SK-N-SH (cell line): ENCODE data around the gene ZMIZ2. TPM values are rescaled to one million over a fixed set of nuclear protein-coding genes. Genes with fewer than 3 reads are reported as not detected.

Source experiments
- CTCF ChIA-PET: fragments of 300-600, 350-600 bp; formaldehyde crosslinking; extraction: SDS; loops from one replicate; lab custom pipeline; 2021; lab: Yijun Ruan, JAX
- POLR2A ChIA-PET: fragments of 350-600 bp; sonication (Branson Sonifier 250); formaldehyde crosslinking; extraction: SDS; loops from one replicate; lab custom pipeline; 2020; ENCODE audit warnings: antibody characterized with exemption, inconsistent platforms; lab: Yijun Ruan, JAX
- DNase-seq: peaks from one replicate; pipeline ENCODE4 v3.0.0; 2012
- H2AFZ ChIP-seq: fragments of 200-600 bp; sonication (generic); 2 replicates; pipeline ENCODE4 v1.8.1; 2016; ENCODE audit warnings: antibody characterized with exemption, mild to moderate bottlenecking, low read depth
- H3F3A ChIP-seq: fragments of 200-600 bp; sonication (generic); replicated peaks from 2 replicates; pipeline ENCODE3; 2016; ENCODE audit warnings: antibody characterized with exemption, mild to moderate bottlenecking; ENCODE audit not compliant: insufficient read depth
- H3K27ac ChIP-seq, 2 experiments: fragments of 200-500 bp in 1 of 2; fragments of 200-600 bp in 1 of 2; sonication (Bioruptor generic) in 1 of 2; sonication (generic), shearing (Covaris generic) in 1 of 2; 2 replicates each; pipeline versions ENCODE4 v1.5.1 to v1.6.1; 2014 to 2016; ENCODE audit warnings: low read depth in 2 of 2, inconsistent platforms in 1 of 2, low read length in 1 of 2, mild to moderate bottlenecking in 1 of 2, mixed read lengths in 1 of 2
- H3K27me3 ChIP-seq: fragments of 200-600 bp; sonication (generic), shearing (Covaris generic); 2 replicates; pipeline ENCODE4 v1.6.1; 2016; ENCODE audit warnings: mixed run types; ENCODE audit not compliant: insufficient read depth
- H3K36me3 ChIP-seq, 2 experiments: fragments of 200-500 bp in 1 of 2; fragments of 200-600 bp in 1 of 2; sonication (Bioruptor generic) in 1 of 2; sonication (generic) in 1 of 2; replicated peaks in 1 of 2; 2 replicates each; pipeline versions ENCODE3 to v1.5.1; 2014 to 2016; ENCODE audit warnings: low read length in 1 of 2, mild to moderate bottlenecking in 1 of 2; ENCODE audit not compliant: insufficient read depth in 2 of 2, control insufficient read depth in 1 of 2
- H3K4me1 ChIP-seq, 2 experiments: fragments of 200-500 bp in 1 of 2; fragments of 200-600 bp in 1 of 2; sonication (Bioruptor generic) in 1 of 2; sonication (generic), shearing (Covaris generic) in 1 of 2; 2 replicates each; pipeline versions ENCODE4 v1.5.1 to v1.6.1; 2014 to 2016; ENCODE audit warnings: low read depth in 1 of 2, low read length in 1 of 2, mixed run types in 1 of 2; ENCODE audit not compliant: insufficient read depth in 2 of 2, control insufficient read depth in 1 of 2
- H3K4me2 ChIP-seq: fragments of 200-600 bp; sonication (generic), shearing (Covaris generic); 2 replicates; pipeline ENCODE4 v1.6.1; 2017; ENCODE audit warnings: mixed run types
- H3K4me3 ChIP-seq, 2 experiments: fragments of 200-500 bp in 1 of 2; fragments of 200-600 bp in 1 of 2; sonication (Bioruptor generic) in 1 of 2; sonication (generic), shearing (Covaris generic) in 1 of 2; 2 replicates each; pipeline versions ENCODE4 v1.5.1 to v1.8.1; 2014 to 2016; ENCODE audit warnings: low read depth in 2 of 2, inconsistent platforms in 1 of 2, low read length in 1 of 2, mild to moderate bottlenecking in 1 of 2, mixed read lengths in 1 of 2, moderate library complexity in 1 of 2
- H3K79me2 ChIP-seq: fragments of 200-600 bp; sonication (generic); 2 replicates; pipeline ENCODE4 v1.8.1; 2017; ENCODE audit warnings: mild to moderate bottlenecking; ENCODE audit not compliant: insufficient read depth
- H3K9ac ChIP-seq: fragments of 200-600 bp; sonication (generic); 2 replicates; pipeline ENCODE4 v1.6.1; 2017; ENCODE audit warnings: mixed run types
- H3K9me2 ChIP-seq: fragments of 200-600 bp; sonication (generic); 2 replicates; pipeline ENCODE4 v1.6.1; 2017; ENCODE audit warnings: mixed run types
- H3K9me3 ChIP-seq: fragments of 200-600 bp; sonication (generic); 2 replicates; pipeline ENCODE4 v1.6.1; 2017; ENCODE audit warnings: mixed run types, mild to moderate bottlenecking, moderate library complexity
- H4K20me1 ChIP-seq: fragments of 200-600 bp; sonication (generic); 2 replicates; pipeline ENCODE4 v1.6.1; 2017; ENCODE audit warnings: mild to moderate bottlenecking, mixed run types; ENCODE audit not compliant: insufficient read depth
- CHD2 ChIP-seq: fragments of 150-350 bp; IDR thresholded peaks from 2 replicates; pipeline ENCODE4 v1.6.1; 2018; ENCODE audit warnings: low read length; ENCODE audit not compliant: partially characterized antibody
- CTCF ChIP-seq: fragments of 200-600 bp; sonication (generic); IDR thresholded peaks from 2 replicates; pipeline ENCODE4 v1.6.1; 2017; ENCODE audit warnings: antibody characterized with exemption, mild to moderate bottlenecking, moderate library complexity
- GABPA ChIP-seq: IDR thresholded peaks from 2 replicates; pipeline ENCODE4 v1.4.0; 2012; ENCODE audit warnings: low read depth, mild to moderate bottlenecking
- JUND ChIP-seq: IDR thresholded peaks from 2 replicates; pipeline ENCODE4 v1.4.0; 2012
- MAX ChIP-seq: IDR thresholded peaks from 2 replicates; pipeline ENCODE4 v1.4.0; 2012; ENCODE audit warnings: low read depth
- MEF2A ChIP-seq: IDR thresholded peaks from 2 replicates; pipeline ENCODE4 v1.4.0; 2012; ENCODE audit warnings: low read depth, borderline replicate concordance
- MXI1 ChIP-seq: IDR thresholded peaks from 2 replicates; pipeline ENCODE4 v1.6.1; 2012; ENCODE audit warnings: mild to moderate bottlenecking, low read depth, low read length, improper control_type of control experiment
- NFIC ChIP-seq: IDR thresholded peaks from 2 replicates; pipeline ENCODE4 v1.4.0; 2012; ENCODE audit warnings: borderline replicate concordance
- NRF1 ChIP-seq: IDR thresholded peaks from 2 replicates; pipeline ENCODE4 v1.6.1; 2012; ENCODE audit warnings: low read depth, mild to moderate bottlenecking, low read length
- RAD21 ChIP-seq: IDR thresholded peaks from 2 replicates; pipeline ENCODE4 v1.6.1; 2012; ENCODE audit warnings: mild to moderate bottlenecking, low read length
- TAF1 ChIP-seq: IDR thresholded peaks from 2 replicates; pipeline ENCODE4 v1.6.1; 2012; ENCODE audit warnings: low read depth, mild to moderate bottlenecking, low read length, moderate library complexity, borderline replicate concordance
- TCF12 ChIP-seq: IDR thresholded peaks from 2 replicates; pipeline ENCODE4 v1.4.0; 2012
- YY1 ChIP-seq: IDR thresholded peaks from 2 replicates; pipeline ENCODE4 v1.4.0; 2012; ENCODE audit warnings: low read depth, mild to moderate bottlenecking
- WGBS: methylation state at CpG from one replicate; pipeline ENCODE4 v1.1.6; 2017; ENCODE audit warnings: low lambda C conversion rate; 5-methylcytosine and 5-hydroxymethylcytosine counted together
- polyA plus RNA-seq, 3 experiments: library from polyadenylated mRNA; depleted of rRNA; stranded (reverse); fragments of >200 nt; gene quantifications; 2 replicates each; pipeline ENCODE4 v1.2.3, GENCODE V29; 2012
- TF ChIP-seq, protein P1 (sequence below): IDR thresholded peaks from 2 replicates; pipeline ENCODE4 v1.6.1; 2012; ENCODE audit warnings: mild to moderate bottlenecking, low read depth, low read length, moderate library complexity
- TF ChIP-seq, protein P2 (sequence below): IDR thresholded peaks from 2 replicates; pipeline ENCODE4; 2012

Gene ZMIZ2
- polyA plus RNA-seq, 1 of the 3 experiments (the other 2 are of a cell fraction): 18.1 TPM

- TF ChIP-seq MAX: no peak
- no peak for TF ChIP-seq MEF2A
- no peak for TF ChIP-seq YY1
- no peak for TF ChIP-seq TAF1
- TF ChIP-seq, protein P1, sequence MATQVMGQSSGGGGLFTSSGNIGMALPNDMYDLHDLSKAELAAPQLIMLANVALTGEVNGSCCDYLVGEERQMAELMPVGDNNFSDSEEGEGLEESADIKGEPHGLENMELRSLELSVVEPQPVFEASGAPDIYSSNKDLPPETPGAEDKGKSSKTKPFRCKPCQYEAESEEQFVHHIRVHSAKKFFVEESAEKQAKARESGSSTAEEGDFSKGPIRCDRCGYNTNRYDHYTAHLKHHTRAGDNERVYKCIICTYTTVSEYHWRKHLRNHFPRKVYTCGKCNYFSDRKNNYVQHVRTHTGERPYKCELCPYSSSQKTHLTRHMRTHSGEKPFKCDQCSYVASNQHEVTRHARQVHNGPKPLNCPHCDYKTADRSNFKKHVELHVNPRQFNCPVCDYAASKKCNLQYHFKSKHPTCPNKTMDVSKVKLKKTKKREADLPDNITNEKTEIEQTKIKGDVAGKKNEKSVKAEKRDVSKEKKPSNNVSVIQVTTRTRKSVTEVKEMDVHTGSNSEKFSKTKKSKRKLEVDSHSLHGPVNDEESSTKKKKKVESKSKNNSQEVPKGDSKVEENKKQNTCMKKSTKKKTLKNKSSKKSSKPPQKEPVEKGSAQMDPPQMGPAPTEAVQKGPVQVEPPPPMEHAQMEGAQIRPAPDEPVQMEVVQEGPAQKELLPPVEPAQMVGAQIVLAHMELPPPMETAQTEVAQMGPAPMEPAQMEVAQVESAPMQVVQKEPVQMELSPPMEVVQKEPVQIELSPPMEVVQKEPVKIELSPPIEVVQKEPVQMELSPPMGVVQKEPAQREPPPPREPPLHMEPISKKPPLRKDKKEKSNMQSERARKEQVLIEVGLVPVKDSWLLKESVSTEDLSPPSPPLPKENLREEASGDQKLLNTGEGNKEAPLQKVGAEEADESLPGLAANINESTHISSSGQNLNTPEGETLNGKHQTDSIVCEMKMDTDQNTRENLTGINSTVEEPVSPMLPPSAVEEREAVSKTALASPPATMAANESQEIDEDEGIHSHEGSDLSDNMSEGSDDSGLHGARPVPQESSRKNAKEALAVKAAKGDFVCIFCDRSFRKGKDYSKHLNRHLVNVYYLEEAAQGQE: no peak
- TF ChIP-seq TCF12: no peak
- H2AFZ ChIP-seq: no peak overlapping the region
- ChIA-PET POLR2A (no interaction called here), CTCF (interaction anchor here (1.0 to 1.2 kb wide), 3 partner anchors 32 to 85 kb away, joined by 3 to 4 read pairs (median 3); partner anchors contain the start of gene PPIA)
- no peaks in the 10 kb centered on the region for H3K9me3 ChIP-seq
- no peaks in the 10 kb centered on the region for H4K20me1 ChIP-seq
- WGBS: 92% methylated on average over 9 of the region's 9 CpGs
- peak overlapping the region in 1 of 2 experiments; percentile 7; a peak in 1 of 4 replicates for H3K27ac ChIP-seq
- DNase-seq: peak; percentile 50
- no peak overlapping the region for H3K4me2 ChIP-seq
- no peaks in the 10 kb centered on the region for H3F3A ChIP-seq
- no peak overlapping the region for H3K4me3 ChIP-seq
- H3K27me3 ChIP-seq: no peaks in the 10 kb centered on the region
- no peaks in the 10 kb centered on the region for H3K9me2 ChIP-seq
- no peaks in the 10 kb centered on the region for H3K79me2 ChIP-seq
- H3K4me1 ChIP-seq: peaks cover 0 to 11% of the 10 kb centered on the region in 2 experiments; a peak in 1 of 4 replicates
- peaks cover 54 to 83% of the 10 kb centered on the region in 2 experiments for H3K36me3 ChIP-seq
- H3K9ac ChIP-seq: no peak overlapping the region
Measured at GRCh38 chr7:44762300-44762699, 13.7 kb downstream of the ZMIZ2 start.

DNA sequence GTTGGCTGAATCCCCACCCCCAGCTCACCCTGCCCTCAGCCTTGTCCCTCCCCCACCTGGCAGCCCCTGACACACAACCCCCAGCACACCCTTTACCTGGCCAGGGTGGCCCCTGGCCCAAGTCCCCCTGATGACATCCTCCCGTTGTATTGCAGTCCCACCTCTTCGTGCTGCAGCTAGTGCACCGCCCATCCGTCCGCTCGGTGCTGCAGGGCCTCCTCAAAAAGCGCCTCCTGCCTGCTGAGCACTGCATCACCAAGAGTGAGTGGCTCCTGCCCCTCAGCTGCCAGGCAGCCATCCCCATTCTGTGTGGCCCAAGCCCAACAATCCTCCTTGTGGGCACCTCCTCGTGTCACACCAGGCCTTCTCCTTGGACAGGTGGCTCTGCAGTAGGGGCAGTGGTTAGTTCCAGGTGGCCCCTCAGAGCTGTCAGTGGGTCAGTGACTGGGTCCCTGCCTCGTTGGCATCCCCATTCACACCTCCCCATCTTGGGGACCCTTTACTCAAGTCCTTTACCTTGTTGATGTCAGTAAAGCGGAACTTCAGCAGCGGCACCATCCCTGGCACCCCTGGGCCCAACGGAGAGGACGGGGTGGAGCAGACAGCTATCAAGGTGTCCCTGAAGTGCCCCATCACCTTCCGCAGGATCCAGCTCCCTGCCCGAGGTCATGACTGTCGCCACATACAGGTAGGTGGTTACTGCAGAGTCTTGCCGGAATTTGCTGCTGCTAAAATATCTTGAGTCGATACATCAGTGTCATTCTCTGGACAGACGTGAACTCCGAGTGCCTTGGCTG lies 14.3 kb downstream of the ZMIZ2 start:
- Histone ChIP-seq H4K20me1 (no peaks in the 10 kb centered on the region), H3K9ac (no peak overlapping the region), H3K9me2 (no peaks in the 10 kb centered on the region), H3K27me3 (no peaks in the 10 kb centered on the region), H3K36me3 (peaks cover 52 to 85% of the 10 kb centered on the region in 2 experiments), H3K4me1 (peaks cover 0 to 17% of the 10 kb centered on the region in 2 experiments; a peak in 1 of 4 replicates), H3F3A (no peaks in the 10 kb centered on the region), H3K27ac (no peak overlapping the region), H2AFZ (no peak overlapping the region), H3K4me3 (no peak overlapping the region), H3K9me3 (no peaks in the 10 kb centered on the region), H3K79me2 (no peaks in the 10 kb centered on the region), H3K4me2 (no peak overlapping the region)
- CTCF ChIA-PET: interaction anchor here (1.1 to 1.2 kb wide), 2 partner anchors 34 to 85 kb away, joined by 3 to 4 read pairs; partner anchors contain the start of gene PPIA
- POLR2A ChIA-PET: no interaction called here
- peak; percentile 39 for DNase-seq
- WGBS: 87% methylated on average over 18 of the region's 20 CpGs
- TF ChIP-seq RAD21 (no peak), TAF1 (no peak), MXI1 (no peak), NFIC (no peak), JUND (no peak), CHD2 (no peak), NRF1 (no peak), GABPA (no peak), CTCF (no peak), YY1 (no peak)
- TF ChIP-seq, protein P2, sequence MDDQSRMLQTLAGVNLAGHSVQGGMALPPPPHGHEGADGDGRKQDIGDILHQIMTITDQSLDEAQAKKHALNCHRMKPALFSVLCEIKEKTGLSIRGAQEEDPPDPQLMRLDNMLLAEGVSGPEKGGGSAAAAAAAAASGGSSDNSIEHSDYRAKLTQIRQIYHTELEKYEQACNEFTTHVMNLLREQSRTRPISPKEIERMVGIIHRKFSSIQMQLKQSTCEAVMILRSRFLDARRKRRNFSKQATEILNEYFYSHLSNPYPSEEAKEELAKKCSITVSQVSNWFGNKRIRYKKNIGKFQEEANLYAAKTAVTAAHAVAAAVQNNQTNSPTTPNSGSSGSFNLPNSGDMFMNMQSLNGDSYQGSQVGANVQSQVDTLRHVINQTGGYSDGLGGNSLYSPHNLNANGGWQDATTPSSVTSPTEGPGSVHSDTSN: no peak
- TF ChIP-seq, protein P1: no peak
